CD4-positive, alpha-beta T cell (primary cell): ENCODE data around the gene SH3BP5L. TPM values are rescaled to one million over a fixed set of nuclear protein-coding genes. Genes with fewer than 3 reads are reported as not detected.
A peak's percentile ranks its signal among the peaks of the same experiment; 100 is the strongest.

ENCODE experiments used
- ATAC-seq: fragments of 200-7000 bp; cut with Tn5 transposase; one replicate; pipeline ENCODE4 v1.10.0; 2022; ENCODE audit warnings: mild to moderate bottlenecking; ENCODE audit not compliant: poor library complexity
- CTCF ChIA-PET: fragments of 350-600 bp; sonication (Branson Sonifier 250); formaldehyde crosslinking; loops from one replicate; lab custom pipeline; 2021; ENCODE audit warnings: antibody characterized with exemption, inconsistent platforms; lab: Charles Lee
- POLR2A ChIA-PET: fragments of 350-600 bp; sonication (Branson Sonifier 250); formaldehyde crosslinking; loops from one replicate; lab custom pipeline; 2021; ENCODE audit warnings: antibody characterized with exemption, inconsistent platforms; lab: Charles Lee
- DNase-seq, 14 experiments: peaks; one replicate each; pipeline ENCODE4 v3.0.0-alpha.2; 2013 to 2020; ENCODE audit warnings: mixed read lengths in 2 of 14
- H3K27ac ChIP-seq, 2 donors: one replicate each; pipeline versions ENCODE4 v1.5.1 to v1.7.0; 2013; ENCODE audit warnings: low read length in 2 of 2, low read depth in 1 of 2, mild to moderate bottlenecking in 1 of 2
- H3K27me3 ChIP-seq, 2 experiments: 1 replicate in 1 of 2; 2 replicates in 1 of 2; pipeline versions ENCODE4 v1.6.1 to v1.7.0; 2013; ENCODE audit warnings: low read length in 2 of 2, control low read depth in 1 of 2, mild to moderate bottlenecking in 1 of 2, moderate library complexity in 1 of 2; ENCODE audit not compliant: insufficient read depth in 2 of 2, control insufficient read depth in 1 of 2
- H3K36me3 ChIP-seq: one replicate; pipeline ENCODE4 v1.6.1; 2013; ENCODE audit warnings: low read length, control low read depth; ENCODE audit not compliant: insufficient read depth
- H3K4me1 ChIP-seq: one replicate; pipeline ENCODE4 v1.6.1; 2013; ENCODE audit warnings: low read length, control low read depth; ENCODE audit not compliant: insufficient read depth
- H3K4me3 ChIP-seq: one replicate; pipeline ENCODE4 v1.5.1; 2013; ENCODE audit warnings: mild to moderate bottlenecking, low read length, moderate library complexity
- H3K9me3 ChIP-seq, 2 experiments: 1 replicate in 1 of 2; 2 replicates in 1 of 2; pipeline versions ENCODE4 v1.6.1 to v1.7.0; 2013; ENCODE audit warnings: low read length in 2 of 2, mild to moderate bottlenecking in 2 of 2, control low read depth in 1 of 2, moderate library complexity in 1 of 2; ENCODE audit not compliant: control insufficient read depth in 1 of 2, insufficient read depth in 1 of 2
- H3K27ac Mint-ChIP-seq: one replicate; pipeline ENCODE4 v1.8.0; 2020; ENCODE audit warnings: mixed read lengths
- H3K27me3 Mint-ChIP-seq: one replicate; pipeline ENCODE4 v1.8.0; 2021; ENCODE audit warnings: mixed read lengths
- H3K36me3 Mint-ChIP-seq: one replicate; pipeline ENCODE4 v1.8.0; 2021; ENCODE audit warnings: low read depth, mixed read lengths
- H3K4me1 Mint-ChIP-seq: one replicate; pipeline ENCODE4 v1.8.0; 2021; ENCODE audit warnings: low read depth, mixed read lengths
- H3K4me3 Mint-ChIP-seq: one replicate; pipeline ENCODE4 v1.8.0; 2020; ENCODE audit warnings: mild to moderate bottlenecking, mixed read lengths
- H3K9me3 Mint-ChIP-seq: one replicate; pipeline ENCODE4 v1.8.0; 2020; ENCODE audit warnings: mixed read lengths
- CTCF ChIP-seq: fragments of 200-600 bp; IDR thresholded peaks from one replicate; pipeline ENCODE4 v1.8.0; 2022; ENCODE audit warnings: antibody characterized with exemption, mild to moderate bottlenecking
- intact Hi-C, 2 experiments: fragments of 100-400 bp; cut with DNase I in 1 of 2; cut with micrococcal nuclease in 1 of 2; formaldehyde crosslinking; loops; one replicate each; pipeline versions ENCODE4 v1.15.1 to v1.9.0; 2023 to 2025; cut with DNase I, micrococcal nuclease
- total RNA-seq, 174 experiments: library from RNA in 2 of 174; stranded (reverse) in 2 of 174; gene quantifications; one replicate each; pipeline ENCODE4 v1.2.3 and lab custom pipeline; 2021 to 2026

SH3BP5L gene
- total RNA-seq, 2 experiments from 2014 or later = 21.7 to 25.2 TPM

DNA sequence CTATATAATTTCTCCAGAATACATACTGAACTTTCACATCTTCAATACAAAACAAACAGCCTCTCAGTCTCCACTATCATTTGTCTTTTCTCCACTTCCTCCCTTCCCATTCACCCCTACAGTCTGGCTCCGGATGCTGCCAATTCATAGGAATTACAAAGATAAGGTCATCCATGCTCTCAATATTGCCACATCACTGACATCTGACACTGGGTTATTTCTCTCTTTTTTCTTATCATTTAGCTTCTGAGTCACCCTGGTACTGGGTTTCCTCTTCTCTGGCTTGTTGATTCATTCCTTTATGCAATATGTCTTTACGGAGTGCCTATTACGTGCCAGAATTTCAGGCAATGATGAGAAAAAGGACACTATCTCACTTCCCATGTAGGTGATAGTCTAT, 3.1 kb upstream of the SH3BP5L start:
- Mint-ChIP-seq H3K36me3 (peaks cover 28% of the 10 kb centered on the region), H3K4me3 (no peak overlapping the region), H3K27me3 (peaks cover 6% of the 10 kb centered on the region), H3K9me3 (no peaks in the 10 kb centered on the region), H3K4me1 (peaks cover 39% of the 10 kb centered on the region), H3K27ac (peak overlapping the region; percentile 95)
- peak in 2 of 14 experiments; percentile 35 to 51 for DNase-seq
- CTCF ChIA-PET = interaction anchor here (1.0 kb wide), 1 partner anchor 9 kb away, joined by 4 read pairs; the partner anchor contains the start of gene ZNF672
- POLR2A ChIA-PET = interaction anchor here (3.9 to 4.7 kb wide), 2 partner anchors 9 to 30 kb away, joined by 47 to 98 read pairs; partner anchors contain the start of genes ZNF672 and ZNF692
- TF ChIP-seq CTCF = no peak
- H3K4me3 ChIP-seq = no peak overlapping the region
- no peaks in the 10 kb centered on the region for H3K9me3 ChIP-seq
- peaks cover 5% of the 10 kb centered on the region for H3K36me3 ChIP-seq
- ATAC-seq = no peak
- H3K27me3 ChIP-seq = no peaks in the 10 kb centered on the region
- H3K4me1 ChIP-seq = peaks cover 31% of the 10 kb centered on the region
- intact Hi-C loops = no loop called here
- H3K27ac ChIP-seq = no peak overlapping the region

GRCh38 chr1:248825573-248825908, 174 bp downstream of the SH3BP5L start:
- Mint-ChIP-seq H3K4me3 (peak overlapping the region; percentile 95), H3K9me3 (no peaks in the 10 kb centered on the region), H3K27me3 (no peaks in the 10 kb centered on the region), H3K36me3 (peaks cover 58% of the 10 kb centered on the region), H3K4me1 (peaks cover 70% of the 10 kb centered on the region), H3K27ac (peak overlapping the region; percentile 95)
- Histone ChIP-seq H3K4me1 (peaks cover 63% of the 10 kb centered on the region), H3K9me3 (no peaks in the 10 kb centered on the region), H3K27ac (peak overlapping the region; percentile 96 to 98), H3K4me3 (peak overlapping the region; percentile 83), H3K27me3 (no peaks in the 10 kb centered on the region), H3K36me3 (peaks cover 35% of the 10 kb centered on the region)
- TF ChIP-seq CTCF = no peak
- intact Hi-C loops = loop anchor here in 1 of 2 experiments (1.0 kb wide), 1 partner anchor 34 kb away; the partner anchor contains the start of gene ZNF692
- CTCF ChIA-PET = interaction anchor here (0.8 to 3.2 kb wide), 5 partner anchors 12 to 80 kb away, joined by 3 to 31 read pairs (median 4); partner anchors contain the start of genes PGBD2, ZNF672 and ZNF692
- no peak for DNase-seq
- POLR2A ChIA-PET = interaction anchor here (0.5 to 4.7 kb wide), 8 partner anchors 9 to 80 kb away, joined by 3 to 98 read pairs (median 12); partner anchors contain the start of genes PGBD2, ZNF672 and ZNF692
- peak; percentile 7 for ATAC-seq

DNA sequence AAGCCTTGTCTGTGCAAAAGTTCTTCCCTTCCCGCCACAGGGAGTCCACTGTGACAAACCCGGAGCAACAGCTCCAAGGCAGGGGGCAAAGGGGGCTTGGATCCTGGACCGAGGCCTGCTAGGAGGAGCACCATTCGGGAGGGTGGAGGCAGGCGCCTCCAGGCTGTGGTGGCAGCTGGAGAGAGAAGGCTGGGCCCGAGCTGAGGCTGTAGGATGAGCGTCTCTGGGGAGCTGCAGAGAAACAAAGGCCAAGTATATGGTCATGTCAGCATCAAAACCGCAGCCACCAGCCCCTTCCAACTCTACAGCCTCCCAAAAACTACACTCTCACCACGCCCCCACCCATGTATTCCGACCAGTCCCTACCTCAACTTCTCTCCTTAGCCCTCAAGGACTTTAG, 579 bp downstream of the SH3BP5L start:
- DNase-seq (peak in 1 of 14 experiments; percentile 38), ATAC-seq (no peak)
- peak overlapping the region; percentile 83 for H3K4me3 ChIP-seq
- Mint-ChIP-seq H3K27me3 (no peaks in the 10 kb centered on the region), H3K4me1 (peaks cover 74% of the 10 kb centered on the region), H3K27ac (peak overlapping the region; percentile 95), H3K9me3 (no peaks in the 10 kb centered on the region), H3K36me3 (peaks cover 60% of the 10 kb centered on the region), H3K4me3 (peak overlapping the region; percentile 95)
- H3K4me1 ChIP-seq = peaks cover 66% of the 10 kb centered on the region
- no peak for TF ChIP-seq CTCF
- CTCF ChIA-PET = interaction anchor here (1.0 to 3.2 kb wide), 3 partner anchors 12 to 81 kb away, joined by 3 to 31 read pairs (median 4); partner anchors contain the start of genes PGBD2 and ZNF672
- POLR2A ChIA-PET = interaction anchor here (1.8 to 4.7 kb wide), 5 partner anchors 13 to 81 kb away, joined by 9 to 98 read pairs (median 18); partner anchors contain the start of genes PGBD2, ZNF672 and ZNF692
- intact Hi-C loops = loop anchor here in 1 of 2 experiments (1.0 kb wide), 1 partner anchor 34 kb away; the partner anchor contains the start of gene ZNF692
- peak overlapping the region; percentile 96 to 98 for H3K27ac ChIP-seq
- no peaks in the 10 kb centered on the region for H3K27me3 ChIP-seq
- peaks cover 38% of the 10 kb centered on the region for H3K36me3 ChIP-seq
- H3K9me3 ChIP-seq = no peaks in the 10 kb centered on the region
